Stimulated activated CD4-positive, alpha-beta T cell treated with anti-CD3 and anti-CD28 coated beads, Interleukin-12 subunit alpha, Interleukin-12 subunit beta, amount 100 ng/mL, for 24 hours (primary cell): ENCODE results near the gene CDH23.

Source experiments
- DNase-seq, 2 experiments: peaks; one replicate each; pipeline ENCODE4 v3.0.0-alpha.2; 2020; ENCODE audit warnings: low read depth in 2 of 2

CDH23 gene

DNA sequence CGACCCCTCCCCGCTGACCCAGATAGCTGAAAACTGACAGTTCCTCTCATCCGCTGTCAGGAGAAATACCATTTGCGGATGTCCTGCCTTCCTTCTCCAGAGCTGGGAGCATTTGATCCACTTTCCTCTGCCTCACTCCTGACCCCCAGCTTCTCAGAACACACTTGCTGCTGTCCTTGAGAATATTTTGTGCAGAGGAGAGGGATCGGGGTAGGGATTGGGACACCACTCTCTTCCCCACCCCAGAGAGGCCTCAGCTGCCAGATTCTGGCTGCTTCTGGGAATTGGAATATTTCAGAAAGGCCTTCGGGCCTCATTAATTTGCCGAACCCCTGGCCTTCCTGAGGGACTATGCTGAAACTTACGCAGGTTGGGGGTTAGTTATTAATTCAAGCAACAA, 225.9 kb downstream of the CDH23 start:
- DNase-seq: no peak

DNA sequence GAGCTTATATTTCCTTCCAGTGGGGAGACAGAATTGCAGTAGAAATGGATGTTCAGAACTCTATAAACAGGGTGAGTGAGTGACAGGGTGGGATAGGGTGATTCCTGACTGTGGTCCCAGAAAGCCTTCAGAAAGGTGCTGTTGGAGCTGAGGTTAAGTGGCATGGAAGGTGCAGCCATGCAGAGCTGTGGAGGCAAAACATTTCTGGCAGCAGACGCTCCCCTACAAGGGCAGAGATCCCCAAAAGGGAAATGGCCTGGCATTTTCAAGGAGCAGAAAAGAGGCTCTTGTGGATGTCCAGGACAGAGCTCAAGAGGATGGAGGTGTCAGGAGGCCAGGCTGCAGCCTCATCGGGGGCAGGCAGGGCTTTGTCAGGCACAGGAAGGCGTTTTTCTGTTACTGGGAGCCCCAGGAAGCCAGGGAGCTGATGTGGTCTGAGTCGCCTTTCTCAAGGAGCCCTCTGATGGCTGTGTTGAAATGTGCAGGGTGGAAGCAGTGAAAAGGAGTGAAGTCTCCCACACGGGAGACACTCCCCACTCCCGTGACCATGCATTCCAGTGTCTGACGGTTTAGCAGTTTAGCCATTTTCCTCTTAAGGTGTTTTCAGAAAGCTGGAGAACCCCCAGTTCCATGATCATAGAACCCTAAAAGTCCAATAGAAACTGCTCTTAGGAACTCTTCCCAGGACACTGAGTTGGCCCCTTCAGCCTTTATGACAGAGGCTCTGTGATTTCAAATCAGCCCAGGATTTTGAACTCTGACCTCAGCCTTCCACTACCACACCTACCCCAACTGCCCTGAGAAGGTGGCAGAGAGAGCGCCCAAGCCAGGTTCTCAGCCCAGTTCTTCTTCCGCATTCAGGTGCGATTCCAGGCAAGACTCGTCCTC, 226.6 kb downstream of the CDH23 start:
- no peak for DNase-seq

DNA sequence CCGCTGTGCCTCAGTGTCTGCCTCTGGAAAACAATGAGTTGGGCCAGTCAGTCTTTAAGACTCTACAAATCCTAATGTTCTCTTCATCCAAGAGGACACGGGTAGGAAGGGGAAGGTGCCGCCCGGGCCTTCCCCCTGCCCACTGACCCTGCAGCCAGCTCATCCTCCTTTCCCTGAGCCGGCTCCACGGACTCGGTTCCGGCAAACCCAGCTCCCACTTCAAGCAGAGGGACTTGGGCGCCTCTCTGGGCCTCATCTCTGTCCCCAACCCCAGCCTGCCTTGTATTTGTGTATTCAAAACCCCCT, 227.2 kb downstream of the CDH23 start:
- no peak for DNase-seq

DNA sequence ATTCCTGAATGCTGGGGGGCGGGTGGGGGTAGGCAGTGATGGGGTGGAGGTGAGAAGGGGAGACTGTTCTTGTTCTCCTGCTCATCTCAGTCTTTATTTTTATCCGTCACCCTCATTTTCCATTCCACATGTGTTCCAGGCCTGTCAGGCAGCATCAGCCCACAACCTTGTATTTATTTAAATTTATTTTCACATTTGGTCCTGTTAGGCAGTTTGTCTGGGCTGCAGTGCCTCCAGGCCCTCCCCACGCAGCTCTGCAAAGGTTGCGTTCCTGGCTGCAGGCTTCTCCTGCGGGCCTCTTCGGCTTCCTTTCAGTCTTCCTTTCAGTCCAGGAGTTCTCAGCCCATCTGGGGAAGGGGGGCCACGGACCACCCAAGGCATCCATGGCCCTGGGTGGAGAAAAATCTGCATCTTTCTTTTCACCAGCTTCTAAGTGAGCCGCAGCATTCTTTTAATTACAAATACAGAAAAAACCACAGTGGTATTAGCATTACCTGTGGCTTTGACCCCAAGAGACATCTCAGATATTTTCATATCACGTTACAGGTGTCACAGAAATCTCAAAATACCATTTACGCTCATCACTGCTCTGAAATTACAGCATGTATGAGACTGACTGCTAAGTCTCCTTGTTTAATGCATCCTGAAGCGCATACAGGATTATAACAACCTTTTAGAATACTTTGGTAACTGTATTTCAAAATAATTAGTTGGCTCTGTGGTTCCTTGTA, 228.9 kb downstream of the CDH23 start:
- no peak for DNase-seq

DNA sequence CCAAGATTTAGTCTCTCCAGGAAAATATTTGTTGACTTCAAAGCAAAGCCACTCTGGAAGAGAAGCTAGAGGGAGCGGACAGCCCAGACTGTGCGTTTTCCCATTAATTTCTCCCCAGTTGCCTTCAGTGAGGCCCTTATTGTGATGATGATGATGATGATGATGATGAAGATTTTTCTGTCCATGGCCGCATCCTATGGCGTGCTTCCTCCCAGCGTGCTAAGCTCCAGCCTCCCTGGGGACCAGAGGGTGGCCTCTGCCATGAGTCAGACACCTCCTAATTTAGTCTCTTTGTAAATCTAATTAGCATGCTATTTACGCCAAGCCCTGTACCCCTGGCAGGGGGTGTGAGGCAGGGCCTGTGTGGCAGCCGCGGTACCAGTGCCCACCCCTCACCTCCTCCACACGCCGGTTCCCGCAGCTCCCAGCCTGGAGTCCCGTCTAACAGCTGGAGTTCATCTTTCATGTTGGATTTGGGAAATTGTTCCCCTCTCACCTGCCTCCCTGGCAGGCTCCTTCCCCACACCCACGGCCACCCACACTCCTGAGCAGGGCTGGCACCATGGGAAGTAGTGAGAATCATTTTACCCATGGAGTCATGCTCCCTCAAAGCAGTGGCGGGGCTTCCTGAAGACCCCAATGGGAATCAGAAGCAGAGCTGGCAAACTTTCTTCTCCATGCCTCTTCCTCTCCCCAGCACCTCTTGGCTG, 230.7 kb downstream of the CDH23 start:
- no peak for DNase-seq

DNA sequence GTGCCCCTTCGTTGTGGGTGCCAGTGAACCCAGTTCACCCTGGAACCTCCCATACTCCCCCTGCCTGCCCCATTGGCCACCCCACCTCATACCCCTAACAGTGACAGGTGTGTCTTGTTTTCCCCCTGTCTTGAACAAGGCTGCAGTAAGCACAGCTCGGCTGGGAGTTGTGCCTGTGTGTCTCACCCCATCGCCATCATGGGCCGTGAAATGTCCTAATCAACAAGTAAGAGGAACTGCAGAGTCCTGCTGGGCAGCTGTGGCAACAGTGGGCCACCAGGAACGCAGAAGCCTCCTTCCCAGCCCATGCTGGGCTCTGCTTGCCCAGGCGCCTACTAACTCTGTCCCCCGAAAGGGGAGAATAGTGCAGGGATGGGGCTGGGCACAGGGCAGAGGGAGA, 231.2 kb downstream of the CDH23 start:
- no peak for DNase-seq

DNA sequence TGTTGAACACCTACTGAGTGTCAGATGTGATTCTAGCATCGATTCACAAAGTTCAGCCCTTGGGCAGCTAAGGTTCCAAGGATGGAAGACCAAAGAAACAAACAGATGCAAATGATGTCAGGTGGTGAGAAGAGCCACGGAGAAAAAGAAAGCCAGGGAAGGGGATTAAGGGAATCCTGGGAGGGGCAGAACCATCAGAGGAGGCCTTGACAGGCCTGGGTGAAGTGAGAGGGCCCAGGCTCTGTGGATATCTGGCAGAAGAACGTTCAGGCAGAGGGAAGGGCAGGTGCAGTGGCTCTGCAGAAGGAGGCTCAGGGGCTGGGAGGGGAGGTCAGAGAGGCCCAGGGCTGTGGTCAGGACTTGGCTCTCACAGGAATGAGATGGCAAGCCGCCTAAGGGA, 232.4 kb downstream of the CDH23 start:
- DNase-seq: no peak

DNA sequence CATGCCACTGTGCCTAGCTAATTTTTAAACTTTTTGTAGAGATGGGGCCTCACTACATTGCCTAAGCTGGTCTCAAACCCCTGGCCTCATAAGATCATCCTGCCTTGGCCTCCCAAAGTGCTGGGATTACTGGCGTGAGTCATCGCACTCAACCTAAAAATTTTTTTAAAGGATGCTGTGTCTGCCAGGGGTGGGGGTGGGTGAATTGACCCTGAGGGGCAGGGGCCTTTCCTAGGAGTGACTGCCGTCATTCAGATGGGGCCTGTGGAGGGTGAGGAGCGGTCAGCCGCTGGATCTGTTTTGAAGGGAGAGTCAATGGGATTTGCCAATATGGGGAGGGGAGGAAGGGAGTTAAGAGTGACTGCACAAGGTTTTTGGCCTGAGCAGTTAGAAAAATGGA, 233.4 kb downstream of the CDH23 start:
- DNase-seq: no peak

DNA sequence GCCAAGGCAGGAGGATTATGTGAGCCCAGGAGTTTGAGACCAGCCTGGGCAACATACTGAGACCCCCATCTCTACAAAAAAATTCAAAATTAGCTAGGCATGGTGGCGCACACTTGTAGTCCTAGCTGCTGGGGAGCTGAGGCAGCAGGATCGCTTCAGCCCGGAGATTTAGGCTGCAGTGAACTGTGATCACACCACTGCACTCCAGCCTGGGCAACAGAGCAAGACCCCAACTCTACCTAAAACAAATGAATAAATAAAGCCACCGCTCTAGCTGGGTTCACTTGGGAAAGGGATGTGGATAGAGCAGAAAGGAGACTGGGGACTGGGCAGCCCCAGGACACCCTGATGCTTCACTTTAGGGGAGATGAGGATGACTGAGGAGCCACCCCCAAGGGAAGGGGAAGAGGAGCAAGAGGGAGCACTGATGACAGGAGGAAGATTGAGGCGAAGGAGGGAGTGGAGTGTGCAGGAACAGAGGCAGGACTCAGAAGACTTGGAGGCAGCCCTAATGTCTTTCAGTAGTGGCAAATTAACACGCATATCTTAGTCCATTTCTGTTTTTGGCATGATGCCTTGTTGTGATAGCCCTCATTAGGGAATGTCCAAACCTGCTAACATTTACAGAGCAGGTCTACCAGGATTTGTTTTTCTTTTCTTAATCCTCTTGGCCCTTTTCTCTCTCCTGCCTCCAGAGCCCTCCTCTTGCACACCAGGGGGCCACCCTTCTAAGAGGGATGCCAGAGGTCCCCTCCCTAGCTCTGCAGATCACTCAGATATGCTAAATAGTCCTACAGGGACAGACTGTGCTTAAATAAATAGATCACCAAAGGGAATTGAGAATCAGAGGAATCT, 234.5 kb downstream of the CDH23 start:
- DNase-seq: no peak

DNA sequence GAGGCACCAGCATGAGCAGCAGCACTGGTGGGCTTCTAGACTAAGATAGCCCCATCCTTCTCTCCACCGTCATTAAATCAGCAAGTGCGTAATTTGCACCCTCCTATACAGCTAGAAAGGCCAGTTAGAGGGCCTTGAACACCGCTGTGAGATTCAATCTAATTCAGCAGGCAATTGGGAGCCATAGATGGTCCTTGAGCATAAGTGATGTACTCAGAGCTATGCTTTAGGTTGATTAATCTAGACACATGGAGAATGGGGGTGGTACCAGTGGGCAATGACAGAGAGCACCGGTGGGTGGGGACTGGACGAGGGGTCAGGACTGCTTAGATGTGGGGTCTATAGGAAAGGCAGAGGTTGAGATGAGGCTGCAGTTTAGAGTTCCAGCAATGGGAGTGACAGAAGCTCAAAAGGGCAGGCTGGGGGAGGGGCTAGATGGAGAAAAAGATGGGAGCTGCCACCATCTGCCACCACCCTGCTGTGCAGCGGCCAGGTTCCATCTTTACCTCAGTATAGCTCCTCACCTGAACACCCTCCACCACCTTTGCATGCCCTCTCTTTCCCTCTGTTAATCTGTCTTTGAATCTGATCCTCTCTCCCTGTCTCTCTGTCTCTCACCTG, 235.6 kb downstream of the CDH23 start:
- DNase-seq: no peak

DNA sequence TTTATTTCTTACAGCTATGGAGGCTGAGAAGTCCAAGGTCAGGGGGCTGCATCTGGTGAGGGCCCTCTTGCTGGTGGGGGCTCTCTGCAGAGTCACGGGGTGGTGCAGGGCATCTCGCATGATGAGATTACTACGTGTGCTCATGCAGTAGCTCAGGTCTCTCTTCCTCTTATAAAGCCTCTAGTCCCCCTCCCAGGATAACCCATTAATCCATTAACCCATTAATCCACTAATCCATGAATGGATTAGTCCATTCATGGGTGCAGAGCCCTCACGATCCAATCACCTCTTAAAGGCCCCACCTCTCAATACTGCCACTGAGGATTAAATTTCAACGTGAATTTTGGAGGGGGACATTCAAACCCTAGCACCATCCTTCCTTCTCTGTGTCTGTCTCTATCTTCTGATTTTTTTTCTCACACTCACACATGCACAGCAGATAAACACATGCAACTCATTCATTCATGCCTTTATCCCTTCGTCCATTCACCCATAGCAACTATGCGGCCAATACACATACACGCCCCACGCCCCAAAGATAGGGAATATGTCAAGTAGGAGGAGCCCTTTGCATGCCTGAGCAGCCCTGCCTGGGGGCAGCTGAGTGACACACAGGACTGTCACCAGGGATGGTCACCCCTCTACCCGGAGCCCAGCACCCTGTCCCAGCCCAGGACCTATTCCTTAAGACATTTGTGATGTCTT, 236.3 kb downstream of the CDH23 start:
- no peak for DNase-seq

DNA sequence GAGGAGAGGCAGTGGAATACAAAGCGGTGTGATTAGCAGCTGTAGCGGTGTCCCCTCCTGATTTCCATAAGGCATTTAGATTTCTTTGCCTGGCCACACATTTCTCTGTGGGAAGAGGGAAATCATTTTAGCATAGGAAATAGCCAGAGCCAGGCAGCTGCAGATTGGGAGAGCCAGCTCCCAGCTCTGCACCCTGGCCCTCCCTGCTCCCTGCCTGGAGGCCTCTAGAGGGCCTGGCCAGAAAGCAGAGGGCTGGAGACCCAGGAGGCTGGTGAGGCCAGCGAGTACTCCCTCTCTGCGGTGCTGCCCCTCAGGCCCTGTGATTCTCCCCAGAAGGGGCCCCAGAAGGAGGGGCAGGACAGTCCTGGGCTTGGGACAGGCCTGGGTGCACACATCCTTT, 237.2 kb downstream of the CDH23 start:
- DNase-seq: no peak

DNA sequence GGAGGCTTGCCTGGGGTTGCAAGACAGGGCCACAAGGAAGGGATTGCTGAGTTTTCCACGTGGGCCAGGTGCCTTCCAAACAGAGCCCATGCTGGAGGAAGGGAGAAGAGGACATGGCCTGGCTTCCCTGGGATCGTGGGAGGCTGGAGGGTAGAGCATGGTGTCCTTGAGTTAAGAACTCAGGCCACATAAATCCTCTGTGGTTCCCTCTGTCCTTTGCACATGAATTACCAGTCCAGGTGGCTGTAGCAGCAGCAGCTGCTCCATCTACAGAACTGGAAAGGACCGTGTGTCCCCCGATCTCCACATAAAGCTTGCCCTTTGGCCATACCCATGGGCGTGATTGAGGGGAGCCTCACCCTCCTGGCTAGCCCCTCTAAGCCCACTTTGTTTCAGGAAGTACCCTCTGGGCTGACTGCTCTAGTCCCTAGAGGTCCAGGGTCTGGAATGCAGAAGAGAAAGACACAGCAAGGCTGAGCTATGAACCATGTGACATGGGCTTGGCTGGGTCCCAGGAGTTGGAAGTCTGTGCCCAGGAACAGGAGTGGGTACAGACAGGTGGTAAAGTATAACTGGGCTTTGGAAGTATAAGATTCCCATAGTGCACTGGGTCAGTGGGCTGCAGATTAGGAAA, 237.9 kb downstream of the CDH23 start:
- DNase-seq: no peak

DNA sequence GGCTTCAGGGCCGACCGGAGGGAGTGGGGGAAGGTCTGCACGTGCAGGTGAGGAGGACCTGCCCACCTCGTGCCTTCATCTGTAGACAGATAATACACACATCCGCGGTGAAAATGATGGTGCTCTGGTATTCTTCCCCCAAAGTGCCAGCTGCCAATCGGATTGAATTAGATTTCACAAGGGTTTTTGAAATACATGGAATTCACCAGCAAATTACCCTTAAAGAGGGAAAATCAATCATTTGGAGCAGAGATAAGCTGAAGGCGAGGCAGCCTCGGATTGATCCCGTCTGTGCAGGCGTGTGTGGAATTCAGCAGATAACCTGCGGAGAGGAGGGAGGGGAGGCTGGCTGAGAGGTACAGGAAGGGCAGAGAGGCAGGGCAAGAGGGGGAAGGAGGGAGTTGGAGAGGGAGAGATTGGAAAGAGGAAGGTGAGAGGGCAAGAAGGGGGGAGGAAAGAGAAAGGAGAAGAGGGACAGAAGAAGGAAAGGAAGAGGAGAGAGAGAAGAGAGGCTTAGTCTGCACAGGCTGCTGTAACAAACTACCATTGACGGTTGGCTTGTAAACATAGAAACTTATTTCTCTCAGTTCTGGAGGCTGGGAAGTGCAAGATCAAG, 238.6 kb downstream of the CDH23 start:
- no peak for DNase-seq

DNA sequence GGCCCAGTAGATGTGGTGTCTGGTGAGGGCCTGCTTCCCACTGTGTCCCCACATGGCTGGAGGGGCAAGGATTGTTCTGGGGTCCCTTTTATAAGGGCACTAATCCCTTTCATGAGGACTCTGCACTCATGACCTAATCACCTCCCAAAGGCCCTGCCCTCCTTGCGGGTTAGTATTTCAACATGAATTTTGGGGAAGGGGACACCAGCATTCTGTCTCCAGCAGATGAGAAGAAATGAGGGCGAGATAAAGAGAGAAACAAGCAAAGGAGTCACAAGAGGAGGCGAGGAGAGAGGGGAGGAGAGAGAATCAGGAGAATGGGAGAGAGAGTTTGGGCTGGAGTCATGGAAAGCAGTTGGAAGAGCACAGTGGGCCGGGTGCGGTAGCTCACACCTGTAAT, 239.1 kb downstream of the CDH23 start:
- no peak for DNase-seq

DNA sequence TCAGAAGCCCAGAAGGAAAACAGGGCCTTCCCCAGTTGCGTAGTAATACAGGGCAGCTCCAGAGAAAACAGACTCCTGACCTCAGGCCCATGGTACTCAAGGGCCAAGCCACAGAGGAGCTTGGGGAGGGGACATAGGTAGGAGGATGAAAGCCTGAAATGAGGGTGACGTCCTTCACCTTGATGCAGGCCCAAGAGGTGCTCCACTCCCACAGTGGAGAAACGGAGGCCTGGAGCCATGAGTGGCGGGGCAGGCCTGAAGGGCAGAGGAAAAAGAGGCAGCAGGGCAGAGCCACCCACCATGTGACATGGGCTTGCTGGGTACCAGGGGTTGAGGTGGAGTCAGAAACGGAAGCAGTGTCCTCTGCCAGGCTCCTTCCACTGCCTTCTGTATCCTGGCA, 239.9 kb downstream of the CDH23 start:
- no peak for DNase-seq

DNA sequence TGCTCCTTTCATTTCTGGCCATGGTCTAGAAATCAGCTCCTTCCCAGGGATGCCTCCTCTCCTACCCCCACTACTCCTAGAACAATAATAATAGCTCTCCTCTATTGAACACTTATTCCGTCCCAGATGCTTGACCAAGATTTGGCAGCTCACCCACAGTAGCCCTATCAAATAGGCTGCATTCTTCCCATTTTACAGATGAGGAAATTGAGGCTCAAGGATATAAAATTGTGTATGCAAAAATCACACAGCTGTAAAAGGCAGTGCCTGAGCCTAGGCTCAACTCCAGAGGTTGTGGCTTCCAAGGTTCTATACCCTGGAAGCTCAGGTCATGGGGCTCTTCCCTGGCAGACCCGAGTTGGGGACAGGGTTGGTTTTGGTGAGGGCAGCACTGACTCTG, 240.6 kb downstream of the CDH23 start:
- no peak for DNase-seq

DNA sequence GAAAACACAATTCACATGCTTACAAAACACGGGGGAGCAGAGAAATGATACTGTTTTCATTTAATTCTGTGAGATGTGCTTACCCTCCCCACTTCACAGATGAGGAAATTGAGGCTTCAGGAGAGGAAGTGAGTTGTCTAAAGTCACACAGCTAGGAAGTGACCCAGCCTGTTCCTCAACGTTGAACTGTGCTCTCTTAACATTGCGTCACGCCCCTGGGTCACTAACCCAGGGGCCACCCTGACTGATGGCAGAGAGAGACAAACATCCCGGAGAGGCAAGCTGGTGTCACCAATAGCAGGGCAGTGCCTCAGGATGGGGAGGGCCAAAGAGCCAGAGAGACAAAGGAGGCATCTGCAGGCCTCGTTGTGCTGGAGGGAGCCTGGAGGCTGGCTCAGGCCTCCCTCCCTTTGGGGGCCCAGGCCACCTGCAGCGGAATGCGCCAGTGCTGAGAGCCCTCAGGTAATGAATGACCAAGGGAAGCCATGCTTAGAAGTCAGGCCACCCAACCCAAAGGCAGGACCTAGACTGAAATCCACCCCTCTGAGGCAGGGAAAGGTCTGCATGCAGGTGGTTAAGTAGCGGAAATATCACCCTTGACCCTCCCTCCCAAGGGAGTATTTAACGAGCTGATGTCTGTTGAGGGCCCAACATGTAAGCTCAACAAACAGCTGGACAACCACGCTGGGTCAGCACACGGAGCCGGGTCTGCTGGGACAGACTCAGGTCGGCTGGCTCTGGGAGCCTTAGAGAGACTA, 241.5 kb downstream of the CDH23 start:
- DNase-seq: no peak
